Right renal pelvis (tissue), 4 donors: ENCODE results near the gene CDH11. TPM values are rescaled to one million over a fixed set of nuclear protein-coding genes. Genes with fewer than 3 reads are reported as not detected.

Experiments
- DNase-seq, 4 donors: peaks; one replicate each; pipeline ENCODE4 v3.0.0-alpha.2; 2013; ENCODE audit warnings: low read depth in 4 of 4, low spot score in 3 of 4, missing footprints in 1 of 4
- polyA plus RNA-seq, 4 donors: library from polyadenylated mRNA; unstranded; fragments of 120-200 nt; gene quantifications; one replicate each; pipeline ENCODE4 v1.2.1, GENCODE V29; 2013; ENCODE audit not compliant: insufficient read length in 4 of 4

Gene CDH11
- polyA plus RNA-seq, 4 donors: 157 to 208 (median 182) TPM

- DNase-seq: no peak
These were observed 132.8 kb downstream of the CDH11 start for GRCh38 chr16:64989050-64989449.

GRCh38 chr16:64983963-64984362, 137.9 kb downstream of the CDH11 start:
- peak; percentile 25 to 51 (median 38) for DNase-seq

- no peak for DNase-seq
These were observed 138.6 kb downstream of the CDH11 start for GRCh38 chr16:64983231-64983630.

- DNase-seq: no peak
These were observed 139.3 kb downstream of the CDH11 start for GRCh38 chr16:64982581-64982980.

GRCh38 chr16:64981568-64982281, 140.1 kb downstream of the CDH11 start:
- no peak for DNase-seq

GRCh38 chr16:64977206-64977920, 144.5 kb downstream of the CDH11 start:
- no peak for DNase-seq

- DNase-seq: no peak
These were observed 146.0 kb downstream of the CDH11 start for GRCh38 chr16:64975821-64976220.

- DNase-seq: no peak
These were observed 147.5 kb downstream of the CDH11 start for GRCh38 chr16:64974381-64974780.

- no peak for DNase-seq
These were observed 148.7 kb downstream of the CDH11 start for GRCh38 chr16:64973171-64973570.

GRCh38 chr16:64971171-64971570, 150.7 kb downstream of the CDH11 start:
- DNase-seq: no peak

GRCh38 chr16:64969221-64969620, 152.6 kb downstream of the CDH11 start:
- no peak for DNase-seq

GRCh38 chr16:64968539-64968938, 153.3 kb downstream of the CDH11 start:
- DNase-seq: no peak

GRCh38 chr16:64964126-64964540, 157.7 kb downstream of the CDH11 start:
- DNase-seq: no peak

- no peak for DNase-seq
These were observed 159.1 kb downstream of the CDH11 start for GRCh38 chr16:64962786-64963185.

GRCh38 chr16:64957246-64957645, 164.6 kb downstream of the CDH11 start:
- DNase-seq: no peak

GRCh38 chr16:64952177-64952576, 169.7 kb downstream of the CDH11 start:
- no peak for DNase-seq

- no peak for DNase-seq
These were observed 170.7 kb downstream of the CDH11 start for GRCh38 chr16:64951193-64951592.

- no peak for DNase-seq
These were observed 171.1 kb downstream of the CDH11 start for GRCh38 chr16:64950731-64951130.

- DNase-seq: no peak
These were observed 171.6 kb downstream of the CDH11 start for GRCh38 chr16:64950262-64950661.

- DNase-seq: no peak
These were observed 173.8 kb downstream of the CDH11 start for GRCh38 chr16:64948056-64948455.

GRCh38 chr16:64947651-64948050, 174.2 kb downstream of the CDH11 start:
- DNase-seq: no peak

GRCh38 chr16:64933885-64934284, 188.0 kb downstream of the CDH11 start:
- DNase-seq: no peak
